H7 (cell line): ENCODE data around the gene E2F6. TPM values are rescaled to one million over a fixed set of nuclear protein-coding genes. Genes with fewer than 3 reads are reported as not detected.
A peak's percentile ranks its signal among the peaks of the same experiment; 100 is the strongest.

ENCODE experiments used
- DNase-seq: peaks from one replicate; pipeline ENCODE4 v3.0.0; 2012
- H3K27me3 ChIP-seq: 2 replicates; pipeline ENCODE4 v1.6.0; 2011; ENCODE audit warnings: mild to moderate bottlenecking, low read length; ENCODE audit not compliant: control insufficient read depth, insufficient read depth
- H3K36me3 ChIP-seq: replicated peaks from 2 replicates; pipeline ENCODE4 v1.5.1; 2011; ENCODE audit warnings: low read length; ENCODE audit not compliant: control insufficient read depth, insufficient read depth
- H3K4me3 ChIP-seq: 2 replicates; pipeline ENCODE4 v1.5.1; 2011; ENCODE audit warnings: low read depth, mild to moderate bottlenecking, control low read depth, low read length, moderate library complexity; ENCODE audit not compliant: insufficient read depth
- total RNA-seq: library from RNA; depleted of rRNA; stranded (reverse); fragments of >200 nt; shearing (Covaris generic); gene quantifications from 2 replicates; pipeline ENCODE4 v1.2.3, GENCODE V29; 2014; rRNA removed

The E2F6 gene
- total RNA-seq, result 23.2 and 25.0 TPM in 2 replicates

DNA sequence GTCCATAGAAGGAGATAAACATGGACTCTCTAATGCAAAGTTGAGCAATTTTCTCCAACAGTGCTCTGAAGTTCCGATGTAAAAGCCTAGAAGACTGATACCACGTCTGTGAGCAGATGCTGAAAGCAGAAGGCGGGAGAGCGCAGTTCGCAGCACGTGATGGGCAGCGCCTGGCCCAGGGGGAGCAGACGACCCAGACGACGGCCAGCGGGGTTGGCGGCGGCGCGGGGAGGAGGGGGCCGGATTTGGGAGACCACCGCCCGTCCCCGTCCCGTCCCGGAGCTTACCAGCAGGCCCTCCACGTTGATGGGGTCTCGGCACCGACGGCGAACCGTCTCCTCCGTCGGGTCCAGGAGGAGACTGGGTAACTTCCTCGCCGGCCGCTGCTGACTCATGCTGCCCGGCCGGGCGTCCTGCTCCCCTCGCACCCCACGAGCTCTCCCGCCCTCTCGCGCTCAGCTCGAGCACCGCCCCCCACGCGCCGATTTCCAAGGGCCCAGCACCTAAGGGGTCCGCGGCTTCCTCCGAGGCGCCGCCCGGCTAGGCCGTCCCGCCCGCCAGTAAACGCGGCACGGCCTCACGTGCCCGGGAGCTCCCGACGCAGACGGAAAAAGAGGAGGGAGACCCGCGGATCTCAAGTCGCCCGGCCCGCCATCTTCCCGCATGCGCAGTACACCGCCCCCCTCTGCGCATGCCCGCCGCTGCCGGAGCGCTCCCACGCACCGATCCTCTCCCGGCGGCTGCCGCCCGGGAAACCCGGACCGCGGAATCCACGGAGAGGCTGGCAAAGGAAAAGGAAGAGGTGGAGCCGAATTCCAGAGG is at the start of gene E2F6:
Gene E2F6 (minus strand): TSS at position 677 of the 822 bp plus-strand sequence. CDS start 282 bp downstream, at position 395.
- H3K4me3 ChIP-seq, result peak within 1 kb of the TSS; percentile 65
- no peaks in the 10 kb centered on the region; the same call in 1 of the 2 replicates for H3K36me3 ChIP-seq
- peak; percentile 94 for DNase-seq
- H3K27me3 ChIP-seq, result peaks cover 4% of the 10 kb centered on the region

DNA sequence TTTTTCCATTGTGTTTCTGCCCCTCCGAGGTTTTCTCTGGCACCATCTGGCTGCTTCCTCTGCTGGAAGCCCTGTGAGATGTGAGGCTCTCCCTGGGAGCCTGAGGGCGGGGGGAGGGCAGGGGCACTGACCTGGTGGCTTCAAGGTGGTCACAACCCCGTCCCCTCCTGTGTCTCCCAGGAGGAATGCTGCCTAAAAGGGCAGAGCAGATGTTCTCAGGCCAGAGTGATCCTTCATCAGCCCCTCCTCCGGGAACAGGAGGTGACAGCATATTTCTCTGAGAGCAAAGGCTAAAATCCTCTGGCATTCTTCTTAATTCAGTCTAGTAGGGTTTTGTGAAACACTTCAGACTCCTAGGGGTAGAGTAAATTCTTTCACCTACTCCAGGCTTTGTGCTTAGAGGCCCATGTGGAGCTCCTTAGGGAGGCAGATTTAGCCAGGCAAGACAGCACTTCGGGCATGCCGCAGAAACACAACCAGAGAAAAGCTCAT is 49.6 kb upstream of the E2F6 start:
- peak; percentile 51 for DNase-seq
- no peaks in the 10 kb centered on the region for H3K36me3 ChIP-seq
- no peak overlapping the region for H3K4me3 ChIP-seq
- H3K27me3 ChIP-seq, result no peaks in the 10 kb centered on the region

DNA sequence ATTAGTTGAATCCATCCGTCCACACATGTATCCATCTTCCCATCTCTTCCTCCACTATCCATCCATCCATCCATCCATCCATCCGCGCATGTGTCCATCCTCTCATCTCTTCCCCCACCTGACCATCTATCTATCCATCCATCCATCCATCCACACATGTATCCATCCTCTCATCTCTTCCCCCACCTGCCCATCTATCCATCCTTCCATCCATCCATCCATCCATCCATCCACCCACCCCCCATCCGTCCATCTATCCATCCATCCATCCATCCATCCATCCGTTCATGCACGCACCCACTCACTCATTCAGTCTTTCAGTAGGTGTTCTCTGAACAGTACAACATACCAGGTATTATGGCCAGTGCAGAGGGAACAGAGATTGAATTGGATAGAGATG is 48.9 kb upstream of the E2F6 start:
- DNase-seq, result no peak
- Histone ChIP-seq H3K4me3 (no peak overlapping the region), H3K27me3 (no peaks in the 10 kb centered on the region), H3K36me3 (no peaks in the 10 kb centered on the region)

GRCh38 chr2:11514081-11514730 is 48.2 kb upstream of the E2F6 start:
- no peak overlapping the region for H3K4me3 ChIP-seq
- no peaks in the 10 kb centered on the region for H3K36me3 ChIP-seq
- no peak for DNase-seq
- H3K27me3 ChIP-seq, result no peaks in the 10 kb centered on the region

DNA sequence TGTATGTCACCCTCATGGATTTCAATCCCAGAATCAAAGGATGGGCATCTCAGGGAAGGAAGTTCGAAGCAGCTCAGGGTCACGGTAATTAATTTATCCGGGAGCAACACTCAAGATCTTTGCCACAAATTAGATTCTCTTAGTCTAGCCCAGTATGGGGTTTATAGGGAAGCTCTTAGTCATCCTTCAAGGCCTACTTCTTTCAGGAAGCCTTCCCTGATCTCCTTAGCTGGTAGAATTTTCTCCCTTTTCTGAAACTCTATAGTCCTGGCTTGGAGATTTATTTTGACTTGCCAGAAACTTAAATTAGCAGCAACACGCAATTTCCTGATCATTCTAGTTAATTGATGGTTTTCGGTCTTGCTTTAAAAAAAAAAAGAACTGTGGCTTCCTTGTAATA is 47.4 kb upstream of the E2F6 start:
- Histone ChIP-seq H3K27me3 (no peaks in the 10 kb centered on the region), H3K36me3 (no peaks in the 10 kb centered on the region), H3K4me3 (no peak overlapping the region)
- no peak for DNase-seq

GRCh38 chr2:11512431-11512830 is 46.5 kb upstream of the E2F6 start:
- no peak for DNase-seq

GRCh38 chr2:11509657-11510360 is 43.8 kb upstream of the E2F6 start:
- Histone ChIP-seq H3K36me3 (no peaks in the 10 kb centered on the region), H3K27me3 (no peaks in the 10 kb centered on the region), H3K4me3 (no peak overlapping the region)
- DNase-seq, result no peak

More at GRCh38 chr2:11512431-11512830, 46.5 kb upstream of the E2F6 start:
- Histone ChIP-seq H3K36me3 (no peaks in the 10 kb centered on the region), H3K27me3 (no peaks in the 10 kb centered on the region), H3K4me3 (no peak overlapping the region)

- H3K4me3 ChIP-seq, result no peak overlapping the region
- no peaks in the 10 kb centered on the region for H3K27me3 ChIP-seq
- H3K36me3 ChIP-seq, result no peaks in the 10 kb centered on the region
- no peak for DNase-seq
Observed at GRCh38 chr2:11508279-11508678, 42.3 kb upstream of the E2F6 start.

DNA sequence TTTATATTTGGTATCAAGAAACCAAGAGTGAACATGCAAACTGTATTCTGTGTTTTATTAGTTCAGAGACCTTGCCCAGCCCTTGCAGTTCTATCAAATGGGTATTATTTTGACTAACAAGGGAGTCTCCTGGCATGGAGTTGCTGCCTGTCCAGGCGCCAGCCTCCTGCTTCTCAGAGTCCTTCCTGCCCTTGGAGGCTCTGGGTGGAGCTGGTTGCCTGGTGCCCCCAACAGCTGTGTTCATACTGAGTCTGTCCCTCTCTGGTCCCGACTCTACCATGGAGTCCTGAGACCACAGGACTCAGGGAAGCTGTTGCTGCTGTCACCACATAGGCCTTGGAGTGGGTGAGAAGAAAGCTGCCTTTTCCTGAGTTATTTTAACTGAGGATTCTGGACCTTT is 41.6 kb upstream of the E2F6 start:
- Histone ChIP-seq H3K36me3 (no peaks in the 10 kb centered on the region), H3K4me3 (no peak overlapping the region), H3K27me3 (no peaks in the 10 kb centered on the region)
- no peak for DNase-seq

DNA sequence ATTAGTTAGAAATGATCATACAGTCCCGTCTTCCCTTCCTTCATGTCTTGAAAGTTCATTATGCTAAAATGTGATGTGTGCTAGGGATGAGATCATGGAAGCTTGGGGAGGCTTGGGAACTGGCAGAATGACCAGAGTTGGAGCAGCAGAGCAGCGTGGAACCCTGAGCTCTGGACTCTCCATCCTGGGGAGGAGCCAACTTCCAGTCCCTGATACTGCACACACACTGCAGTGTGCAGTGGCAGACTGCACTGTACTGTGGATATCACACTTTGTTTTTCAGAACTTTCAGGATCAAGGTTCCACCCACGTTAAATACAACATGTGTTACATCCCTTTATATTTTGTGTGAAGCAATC is 40.6 kb upstream of the E2F6 start:
- no peak for DNase-seq
- no peaks in the 10 kb centered on the region for H3K27me3 ChIP-seq
- H3K4me3 ChIP-seq, result no peak overlapping the region
- no peaks in the 10 kb centered on the region for H3K36me3 ChIP-seq

DNA sequence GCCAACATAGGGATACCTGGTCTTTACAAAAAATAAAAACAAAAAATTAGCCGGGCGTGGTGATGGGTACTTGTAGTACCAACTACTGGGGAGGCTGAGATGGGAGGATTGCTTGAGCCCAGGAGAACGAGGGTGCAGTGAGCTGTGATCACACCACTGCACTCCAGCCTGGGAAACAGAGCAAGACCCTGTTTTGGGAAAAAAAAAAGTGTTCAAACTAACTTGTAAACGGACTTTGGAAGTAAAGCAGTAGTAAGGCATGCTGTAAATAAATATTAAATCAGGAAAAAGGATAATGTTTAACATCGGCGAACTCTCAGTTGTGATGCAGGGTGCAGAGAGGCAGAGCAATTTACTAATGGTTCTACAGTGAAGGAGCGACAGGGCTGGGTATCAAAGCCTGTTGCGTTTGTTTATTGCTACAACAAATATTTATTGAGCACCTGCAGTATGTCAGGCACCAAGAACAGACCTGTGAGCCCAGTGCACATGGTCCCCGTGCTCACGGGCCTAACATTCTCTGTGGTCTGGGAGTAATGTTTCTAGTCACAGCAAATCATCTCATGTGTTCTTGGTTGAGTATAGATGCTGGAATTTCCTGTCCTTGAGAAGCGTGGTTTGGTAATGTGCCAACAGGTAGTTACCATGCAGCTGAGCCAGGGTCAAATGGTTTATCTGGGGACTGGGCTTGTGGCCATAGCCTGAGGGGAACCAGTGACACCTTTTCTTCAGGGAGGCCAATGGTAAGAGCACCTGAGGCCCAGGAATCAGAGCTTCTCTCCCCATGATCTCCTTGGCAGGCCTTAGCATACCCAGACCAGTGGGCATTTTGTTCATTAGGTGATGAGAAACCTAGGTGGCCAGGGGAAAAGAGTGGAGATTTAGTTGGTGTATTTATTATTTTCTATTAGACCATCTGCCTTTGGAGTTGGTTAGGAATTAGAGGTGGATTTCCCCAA is 40.0 kb upstream of the E2F6 start:
- no peaks in the 10 kb centered on the region for H3K27me3 ChIP-seq
- DNase-seq, result no peak
- H3K4me3 ChIP-seq, result no peak overlapping the region
- H3K36me3 ChIP-seq, result no peaks in the 10 kb centered on the region

DNA sequence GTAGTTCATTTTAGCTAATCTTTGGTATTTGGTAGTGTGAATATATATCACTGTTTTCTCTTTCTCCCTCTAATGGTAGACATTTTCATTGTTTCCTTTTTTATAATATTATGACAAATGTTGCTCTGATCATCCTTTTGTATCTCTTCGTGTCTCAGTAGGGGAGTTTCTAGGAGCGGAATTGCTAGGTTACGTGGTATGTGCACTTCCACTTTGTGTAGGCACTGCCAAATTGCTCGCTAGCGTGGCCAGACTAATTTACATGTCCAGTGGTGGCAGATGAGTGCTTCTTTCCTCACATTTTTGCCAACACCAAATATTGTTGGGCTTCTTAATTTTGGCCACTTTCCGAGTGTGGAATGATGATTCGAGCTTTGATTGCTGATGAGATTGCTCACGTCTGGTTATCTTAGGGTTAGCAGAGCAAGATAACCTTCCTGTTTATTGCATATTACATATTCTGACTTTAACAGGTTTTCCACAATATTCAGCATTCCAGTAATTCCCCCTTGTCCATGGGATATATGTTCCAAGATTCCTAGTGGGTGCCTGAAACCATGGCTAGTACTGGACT is 37.5 kb upstream of the E2F6 start:
- H3K36me3 ChIP-seq, result no peaks in the 10 kb centered on the region
- no peak overlapping the region for H3K4me3 ChIP-seq
- no peaks in the 10 kb centered on the region for H3K27me3 ChIP-seq
- no peak for DNase-seq

- Histone ChIP-seq H3K4me3 (no peak overlapping the region), H3K36me3 (no peaks in the 10 kb centered on the region), H3K27me3 (no peaks in the 10 kb centered on the region)
- DNase-seq, result no peak
Observed at GRCh38 chr2:11502740-11503292, 36.9 kb upstream of the E2F6 start.
